Fibroblast of skin of scalp (primary cell): ENCODE data around the gene SMPD4. TPM values are rescaled to one million over a fixed set of nuclear protein-coding genes. Genes with fewer than 3 reads are reported as not detected.
"Not testable (repeated sequence)": the region's sequence is repeated elsewhere in the genome, so short reads cannot be mapped to it uniquely, and the experiment has no call there.

Experiments
- DNase-seq: peaks from one replicate; pipeline ENCODE4 v3.0.0-alpha.2; 2013
- polyA plus RNA-seq, 2 experiments: library from polyadenylated mRNA; unstranded; fragments of 120-200 nt; gene quantifications; one replicate each; pipeline ENCODE4 v1.2.1, GENCODE V29; 2013; ENCODE audit not compliant: insufficient read length in 2 of 2

Gene SMPD4
- 63.3 TPM for polyA plus RNA-seq (2013, experiment 1 of 2; ENCODE audit: insufficient read length)
- polyA plus RNA-seq (2013, experiment 2 of 2; ENCODE audit: insufficient read length) = 57.1 TPM

DNA sequence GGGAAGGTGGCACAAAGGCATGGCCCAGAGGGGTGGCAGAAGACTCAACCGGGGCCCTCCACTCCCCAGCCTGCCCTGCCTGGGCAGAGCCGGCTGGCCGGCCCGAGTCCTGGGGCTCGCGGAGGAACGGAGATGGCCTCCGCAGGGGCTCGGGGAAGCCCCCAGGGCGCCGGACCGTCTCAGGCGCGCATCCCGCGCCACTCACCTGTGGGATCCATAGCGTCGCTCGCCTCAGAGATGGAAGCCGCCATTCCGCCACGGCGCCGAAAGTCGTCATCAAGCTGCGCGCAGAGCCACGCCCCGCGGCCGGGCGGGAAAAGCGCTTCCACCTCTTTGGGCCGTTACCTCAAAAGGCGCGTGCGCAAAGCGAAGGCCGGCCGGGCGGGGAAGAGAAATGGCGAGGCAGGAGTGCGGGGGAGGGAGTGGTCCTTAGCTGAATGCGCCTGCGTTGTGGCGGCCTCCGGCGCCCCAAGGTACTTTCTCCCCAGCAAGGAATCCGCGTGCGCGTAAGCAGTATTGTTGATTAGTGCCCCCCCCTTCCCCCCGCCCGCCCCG, at the start of gene SMPD4:
Gene SMPD4 (minus strand): TSS at position 278 of the 555 bp plus-strand sequence. CDS start 5,010 bp downstream, outside the sequence.
- peak; percentile 97 for DNase-seq

- not testable (repeated sequence) for DNase-seq
Measured at GRCh38 chr2:130230907-130231306, 49.5 kb upstream of the SMPD4 start.

GRCh38 chr2:130230376-130230775, 49.0 kb upstream of the SMPD4 start:
- DNase-seq = not testable (repeated sequence)

DNA sequence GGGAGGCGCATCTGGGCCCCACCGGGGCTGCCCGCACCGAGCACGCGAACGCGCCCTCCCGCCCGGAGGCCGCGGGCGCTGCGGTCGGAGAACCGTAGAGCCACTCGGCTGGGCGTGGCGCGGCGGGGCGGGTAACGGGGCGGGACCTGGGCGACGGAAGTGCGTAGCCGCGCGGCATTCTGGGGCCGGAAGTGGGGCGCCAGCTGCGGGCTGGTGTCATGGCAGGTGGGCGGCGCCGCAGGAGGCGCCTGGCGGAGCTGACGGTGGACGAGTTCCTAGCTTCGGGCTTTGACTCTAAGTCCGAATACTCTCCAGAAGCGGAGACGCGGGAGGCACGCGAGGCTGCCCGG, 47.7 kb upstream of the SMPD4 start:
- DNase-seq = peak; percentile 47

- not testable (repeated sequence) for DNase-seq
Measured at GRCh38 chr2:130228467-130229160, 47.2 kb upstream of the SMPD4 start.

GRCh38 chr2:130228005-130228404, 46.6 kb upstream of the SMPD4 start:
- not testable (repeated sequence) for DNase-seq

GRCh38 chr2:130222523-130222922, 41.1 kb upstream of the SMPD4 start:
- DNase-seq = not testable (repeated sequence)

GRCh38 chr2:130220505-130220904, 39.1 kb upstream of the SMPD4 start:
- DNase-seq = not testable (repeated sequence)

DNA sequence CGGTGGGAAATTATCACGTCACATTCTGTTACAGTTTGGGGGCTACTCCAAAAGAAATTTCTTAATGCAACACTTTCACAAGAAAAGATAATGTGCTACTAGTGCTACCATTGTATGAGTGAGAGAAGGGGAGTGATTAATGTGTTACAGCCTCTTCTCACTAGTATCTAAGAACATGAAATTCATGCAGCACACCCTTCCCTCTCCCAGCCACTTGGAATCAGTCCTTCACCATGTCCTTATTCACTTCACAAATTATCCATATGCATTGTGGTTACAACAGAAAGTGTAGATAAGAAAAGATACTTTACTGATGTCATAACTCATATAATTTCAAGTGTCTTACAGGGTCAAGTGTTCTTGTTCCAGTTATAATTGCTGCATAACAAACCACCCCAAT, 37.7 kb upstream of the SMPD4 start:
- not testable (repeated sequence) for DNase-seq

DNA sequence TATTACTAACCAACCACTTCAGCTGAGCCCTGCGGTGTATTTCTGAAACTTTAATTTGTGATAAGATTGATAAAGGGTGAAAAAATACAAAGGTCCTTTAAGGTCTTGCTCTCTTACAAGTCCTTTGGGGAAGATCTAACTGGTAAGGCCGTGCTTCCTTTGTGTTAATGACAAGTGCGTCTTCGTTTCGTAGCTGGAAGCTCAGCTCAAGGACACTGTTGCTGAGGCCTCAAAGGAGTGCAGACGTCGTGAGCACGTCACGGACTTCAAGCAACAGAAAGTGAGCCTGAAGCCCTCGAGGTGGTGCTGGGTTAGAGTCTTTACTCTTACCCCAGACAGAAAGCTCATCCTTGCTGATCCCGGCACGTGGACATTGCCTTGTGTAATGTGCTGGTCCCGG, 25.6 kb upstream of the SMPD4 start:
- DNase-seq = not testable (repeated sequence)

GRCh38 chr2:130203150-130203549, 21.7 kb upstream of the SMPD4 start:
- DNase-seq = not testable (repeated sequence)

GRCh38 chr2:130202518-130202917, 21.1 kb upstream of the SMPD4 start:
- DNase-seq = not testable (repeated sequence)

DNA sequence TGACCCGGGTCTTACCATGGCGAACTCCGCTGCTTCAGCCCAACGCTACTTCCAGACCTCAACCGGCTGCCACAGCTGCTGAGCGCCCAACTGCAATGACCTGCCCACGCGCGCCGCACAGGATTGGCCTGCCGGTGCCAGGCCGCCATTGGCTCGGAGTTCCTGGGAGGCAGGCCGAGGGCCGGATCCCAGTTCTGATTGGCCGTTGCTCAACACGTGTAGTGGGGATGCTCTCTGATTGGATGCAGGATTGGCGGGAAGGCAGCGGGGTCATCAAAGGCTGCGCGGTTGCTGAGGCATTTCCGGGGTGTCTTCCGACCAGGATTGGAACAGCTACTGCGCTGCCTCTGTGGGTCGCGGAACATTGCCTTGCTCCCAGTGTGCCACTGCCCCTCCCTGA, 16.9 kb upstream of the SMPD4 start, which contains the start of gene TUBA3E:
Gene TUBA3E (minus strand): TSS at position 97 of the 400 bp plus-strand sequence. CDS start 79 bp downstream, at position 18.
- no peak for DNase-seq

GRCh38 chr2:130196052-130196451, 14.7 kb upstream of the SMPD4 start:
- not testable (repeated sequence) for DNase-seq

GRCh38 chr2:130195089-130195635, 13.8 kb upstream of the SMPD4 start:
- not testable (repeated sequence) for DNase-seq

- DNase-seq = not testable (repeated sequence)
Measured at GRCh38 chr2:130193824-130194223, 12.4 kb upstream of the SMPD4 start.

DNA sequence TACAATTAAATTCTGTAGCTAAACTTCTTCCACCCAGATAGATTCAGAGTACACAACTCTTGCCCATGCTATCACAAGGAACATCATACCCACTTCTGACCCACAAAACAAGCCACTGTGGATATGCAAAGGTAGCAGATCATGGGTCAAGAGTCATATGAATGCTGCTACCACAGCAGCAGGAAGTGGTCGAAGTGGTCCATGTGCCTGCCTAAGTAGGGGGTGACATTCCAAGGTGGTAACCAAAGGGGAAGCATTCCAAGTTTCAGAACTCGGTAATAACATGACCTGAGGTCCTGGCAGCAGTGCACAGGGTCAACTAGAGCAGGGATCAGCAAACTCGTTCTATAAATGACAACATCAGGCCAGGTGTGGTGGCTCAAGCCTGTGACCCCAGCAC, 11.0 kb upstream of the SMPD4 start:
- DNase-seq = not testable (repeated sequence)

DNA sequence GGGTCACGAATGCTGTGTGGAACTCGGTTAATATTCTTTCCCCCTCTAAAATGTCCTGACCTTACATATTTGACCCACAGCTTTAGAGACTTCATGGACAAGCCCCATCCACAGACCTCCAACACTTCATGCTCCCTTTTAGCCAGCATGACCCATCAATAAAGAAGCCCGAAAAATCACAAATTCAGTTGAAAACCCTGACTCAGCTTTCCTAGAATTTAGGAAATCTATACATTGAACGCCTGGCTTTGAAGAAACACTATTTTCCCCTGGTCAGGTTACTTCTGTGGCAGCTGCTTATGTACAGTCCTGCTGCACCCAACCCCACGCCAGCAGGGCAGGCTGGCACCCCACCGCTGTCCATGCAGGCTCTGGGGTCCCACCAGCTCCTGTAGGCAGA, 9.9 kb upstream of the SMPD4 start:
- not testable (repeated sequence) for DNase-seq

GRCh38 chr2:130190237-130190636, 8.8 kb upstream of the SMPD4 start:
- no peak for DNase-seq

GRCh38 chr2:130188958-130189357, 7.6 kb upstream of the SMPD4 start:
- not testable (repeated sequence) for DNase-seq

GRCh38 chr2:130187859-130188792, 6.7 kb upstream of the SMPD4 start:
- DNase-seq = not testable (repeated sequence)

DNA sequence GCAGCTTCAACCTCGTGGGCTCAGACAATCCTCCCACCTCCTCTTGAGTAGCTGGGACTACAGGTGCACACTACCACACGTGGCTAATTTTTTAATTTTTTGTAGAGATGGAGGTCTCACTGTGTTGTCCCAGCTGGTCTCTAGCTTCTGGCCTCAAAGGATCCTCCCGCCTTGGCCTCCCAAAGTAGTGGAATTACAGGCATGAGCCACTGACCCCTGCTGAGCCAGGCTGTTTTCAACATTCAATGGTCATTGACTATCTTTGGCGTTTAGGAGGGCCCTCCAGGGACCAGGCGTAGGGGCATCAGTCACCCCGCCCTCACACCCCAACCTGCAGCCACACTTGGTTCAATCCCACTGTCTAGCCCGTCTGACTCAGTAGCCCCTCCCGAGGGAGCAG, 5.9 kb upstream of the SMPD4 start:
- no peak for DNase-seq

- DNase-seq = no peak
Measured at GRCh38 chr2:130186391-130186790, 5.0 kb upstream of the SMPD4 start.
